ENCODE data around the gene PPP1R15B. TPM values are rescaled to one million over a fixed set of nuclear protein-coding genes. Genes with fewer than 3 reads are reported as not detected.
A peak's percentile ranks its signal among the peaks of the same experiment; 100 is the strongest.

The PPP1R15B gene
- total and polyA plus RNA-seq, 2 of the 4 experiments (the other 2 are of a cell fraction): 14.9 to 15.0 TPM

- Histone ChIP-seq H4K8ac (ENCODE audit: low read depth in 2 of 2, low read length in 2 of 2) (no peak overlapping the region), H3K4me1 (ENCODE audit: control insufficient read depth, insufficient read depth, low read length) (no peaks in the 10 kb centered on the region), H3K27ac (ENCODE audit: insufficient read depth, low read length) (no peak overlapping the region), H2AK9ac (replicated peaks; ENCODE audit: low read depth, low read length, poor library complexity) (no peak overlapping the region), H3K9me3 (ENCODE audit: control insufficient read depth, insufficient read depth, low read length) (no peaks in the 10 kb centered on the region), H2BK120ac (ENCODE audit: low read depth, low read length) (no peak overlapping the region), H3K23ac (ENCODE audit: low read depth, low read length) (no peak overlapping the region), H3K36me3 (ENCODE audit: control insufficient read depth, insufficient read depth, low read length) (peaks cover 19% of the 10 kb centered on the region), H2BK20ac (ENCODE audit: low read depth, low read length) (no peak overlapping the region), H4K91ac (ENCODE audit: insufficient read depth, low read depth, low read length) (no peak overlapping the region), H3K4me3 (ENCODE audit: insufficient read depth, low read depth, low read length) (no peak overlapping the region), H2BK15ac (ENCODE audit: low read depth, low read length) (no peak overlapping the region), H3K56ac (ENCODE audit: extremely low read depth, insufficient read depth, low read length) (no peak overlapping the region), H3K14ac (replicated peaks; ENCODE audit: low read depth, low read length) (no peak overlapping the region), H3K4ac (ENCODE audit: low read depth, low read length) (no peak overlapping the region), H4K20me1 (ENCODE audit: insufficient read depth, low read length) (no peaks in the 10 kb centered on the region), H3K9ac (ENCODE audit: low read depth, low read length) (no peak overlapping the region), H4K5ac (ENCODE audit: low read depth, low read length) (no peak overlapping the region), H3K79me1 (ENCODE audit: low read depth in 1 of 2, low read length in 2 of 2) (no peaks in the 10 kb centered on the region), H3K18ac (ENCODE audit: low read depth, low read length) (no peak overlapping the region), H2AFZ (replicated peaks; ENCODE audit: low read length, poor library complexity) (no peak overlapping the region), H3K4me2 (ENCODE audit: low read depth, low read length) (no peak overlapping the region), H3K9me1 (ENCODE audit: insufficient read depth, low read length) (no peaks in the 10 kb centered on the region), H2BK5ac (ENCODE audit: low read depth, low read length, poor library complexity, severe bottlenecking) (no peak overlapping the region), H2AK5ac (ENCODE audit: low read depth, low read length) (no peak overlapping the region), H3K27me3 (ENCODE audit: control insufficient read depth, insufficient read depth, low read length) (no peaks in the 10 kb centered on the region)
- intact Hi-C loops (cut with micrococcal nuclease) (loop anchor here (2.0 kb wide), 1 partner anchor 20 kb away; no protein-coding TSS in a partner anchor), dilution Hi-C loops (cut with HindIII; ENCODE audit: low sequenced_read_pairs, unreplicated experiment) (no loop called here), in situ Hi-C loops (cut with MboI; ENCODE audit: low sequenced_read_pairs) (no loop called here)
- DNase-seq: no peak
- no TSS peak for BruUV-seq (replicated peaks)
- no peak for TF ChIP-seq RCOR1 (IDR thresholded peaks at IDR 0.05; ENCODE audit: insufficient replicate concordance, low read length)
- no peak for TF ChIP-seq CHD1 (IDR thresholded peaks at IDR 0.05; ENCODE audit: low read depth, low read length)
- no peak for TF ChIP-seq BHLHE40 (IDR thresholded peaks at IDR 0.05; ENCODE audit: low read depth, low read length)
- TF ChIP-seq NFE2L2 (IDR thresholded peaks at IDR 0.05; ENCODE audit: low read depth, low read length): no peak
- no peak for TF ChIP-seq RFX5 (IDR thresholded peaks at IDR 0.05; ENCODE audit: low read depth, low read length)
- TF ChIP-seq FOS (IDR thresholded peaks at IDR 0.05; ENCODE audit: low read depth, low read length): no peak
- no peak for TF ChIP-seq ELK1 (IDR thresholded peaks at IDR 0.05; ENCODE audit: borderline replicate concordance, low read depth, low read length)
- ChIA-PET POLR2A (ENCODE audit: unreplicated experiment) (no interaction called here), CTCF (no interaction called here)
- ATAC-seq (ENCODE audit: low read depth): peak; percentile 32
- 20% methylated on average over 3 of the region's 11 CpGs; no CpG with 5 or more reads in 1 of the 2 experiments for WGBS, 2 experiments (ENCODE audit: extremely low coverage in 2 of 2, insufficient read length in 1 of 2)
Measured at GRCh38 chr1:204456826-204457442, 45.3 kb upstream of the PPP1R15B start.
